IMR-90 (cell line): Measurements from ENCODE around the gene NMBR. TPM values are rescaled to one million over a fixed set of nuclear protein-coding genes. Genes with fewer than 3 reads are reported as not detected.

ENCODE experiments used
- ATAC-seq: fragments of 200-7000 bp; cut with Tn5 transposase; 2 replicates; pipeline ENCODE4 v1.9.1; 2020; ENCODE audit warnings: low read depth, mild to moderate bottlenecking, moderate library complexity
- BruUV-seq: library from RNA; stranded (reverse); fragments of 400-500 nt; replicated peaks from 2 replicates; lab custom pipeline; 2021; lab: Mats Ljungman, UMichigan
- CTCF ChIA-PET: fragments of 300-600 bp; formaldehyde crosslinking; extraction: SDS; loops from one replicate; lab custom pipeline; 2021; ENCODE audit warnings: antibody characterized with exemption; lab: Yijun Ruan, JAX
- POLR2A ChIA-PET: fragments of 300-600 bp; sonication (Branson Sonifier 250); formaldehyde crosslinking; loops from one replicate; lab custom pipeline; 2022; ENCODE audit warnings: antibody characterized with exemption; ENCODE audit not compliant: unreplicated experiment; lab: Charles Lee
- DNase-seq: peaks from one replicate; pipeline ENCODE4 v3.0.0; 2013
- H2AFZ ChIP-seq: replicated peaks from 2 replicates; pipeline ENCODE3; 2013; ENCODE audit warnings: low read length, mild to moderate bottlenecking; ENCODE audit not compliant: poor library complexity
- H2AK5ac ChIP-seq: 2 replicates; pipeline ENCODE4 v1.6.1; 2013; ENCODE audit warnings: low read depth, low read length, inconsistent platforms
- H2AK9ac ChIP-seq: replicated peaks from 2 replicates; pipeline ENCODE3; 2013; ENCODE audit warnings: mild to moderate bottlenecking, low read depth, low read length, moderate library complexity; ENCODE audit not compliant: poor library complexity
- H2BK120ac ChIP-seq: 2 replicates; pipeline ENCODE4 v1.6.1; 2013; ENCODE audit warnings: low read depth, low read length, inconsistent platforms
- H2BK15ac ChIP-seq: 3 replicates; pipeline ENCODE4 v1.6.1; 2013; ENCODE audit warnings: low read depth, low read length, inconsistent platforms
- H2BK20ac ChIP-seq: 2 replicates; pipeline ENCODE4 v1.6.1; 2013; ENCODE audit warnings: low read depth, mild to moderate bottlenecking, inconsistent platforms, low read length, moderate library complexity
- H2BK5ac ChIP-seq: 2 replicates; pipeline ENCODE4 v1.6.1; 2013; ENCODE audit warnings: mild to moderate bottlenecking, low read depth, low read length, inconsistent platforms; ENCODE audit not compliant: poor library complexity, severe bottlenecking
- H3K14ac ChIP-seq: replicated peaks from 2 replicates; pipeline ENCODE4 v1.6.1; 2013; ENCODE audit warnings: low read depth, low read length, inconsistent platforms
- H3K18ac ChIP-seq: 2 replicates; pipeline ENCODE4 v1.6.1; 2013; ENCODE audit warnings: low read depth, low read length, control low read depth
- H3K23ac ChIP-seq: 2 replicates; pipeline ENCODE4 v1.6.1; 2013; ENCODE audit warnings: low read depth, low read length, inconsistent platforms
- H3K27ac ChIP-seq: 2 replicates; pipeline ENCODE4 v1.5.1; 2013; ENCODE audit warnings: mild to moderate bottlenecking, control low read depth, low read length; ENCODE audit not compliant: insufficient read depth
- H3K27me3 ChIP-seq: 2 replicates; pipeline ENCODE4 v1.6.1; 2013; ENCODE audit warnings: low read length; ENCODE audit not compliant: control insufficient read depth, insufficient read depth
- H3K36me3 ChIP-seq: 2 replicates; pipeline ENCODE4 v1.6.1; 2013; ENCODE audit warnings: low read length, mixed read lengths; ENCODE audit not compliant: control insufficient read depth, insufficient read depth
- H3K4ac ChIP-seq: 2 replicates; pipeline ENCODE4 v1.6.1; 2013; ENCODE audit warnings: low read depth, low read length, inconsistent platforms
- H3K4me1 ChIP-seq: 2 replicates; pipeline ENCODE4 v1.6.1; 2013; ENCODE audit warnings: low read length, mixed read lengths; ENCODE audit not compliant: control insufficient read depth, insufficient read depth
- H3K4me2 ChIP-seq: 2 replicates; pipeline ENCODE4 v1.6.1; 2013; ENCODE audit warnings: low read depth, mild to moderate bottlenecking, control low read depth, low read length, moderate library complexity
- H3K4me3 ChIP-seq: 2 replicates; pipeline ENCODE4 v1.5.1; 2013; ENCODE audit warnings: low read depth, mild to moderate bottlenecking, control low read depth, low read length, moderate library complexity; ENCODE audit not compliant: insufficient read depth
- H3K56ac ChIP-seq: 2 replicates; pipeline ENCODE4 v1.6.1; 2013; ENCODE audit warnings: low read length, inconsistent platforms; ENCODE audit not compliant: insufficient read depth; ENCODE audit errors: extremely low read depth
- H3K79me1 ChIP-seq, 2 experiments: 2 replicates each; pipeline ENCODE4 v1.6.1; 2013; ENCODE audit warnings: low read length in 2 of 2, inconsistent platforms in 1 of 2, low read depth in 1 of 2
- H3K9ac ChIP-seq: 2 replicates; pipeline ENCODE4 v1.6.1; 2013; ENCODE audit warnings: low read depth, low read length, control low read depth
- H3K9me1 ChIP-seq: 2 replicates; pipeline ENCODE4 v1.6.1; 2013; ENCODE audit warnings: low read length, inconsistent platforms; ENCODE audit not compliant: insufficient read depth
- H3K9me3 ChIP-seq: 2 replicates; pipeline ENCODE4 v1.6.1; 2013; ENCODE audit warnings: low read length; ENCODE audit not compliant: control insufficient read depth, insufficient read depth
- H4K20me1 ChIP-seq: 2 replicates; pipeline ENCODE4 v1.6.1; 2013; ENCODE audit warnings: low read length, inconsistent platforms; ENCODE audit not compliant: insufficient read depth
- H4K5ac ChIP-seq: 2 replicates; pipeline ENCODE4 v1.6.1; 2013; ENCODE audit warnings: mild to moderate bottlenecking, low read depth, low read length, control low read depth
- H4K8ac ChIP-seq, 2 experiments: 2 replicates each; pipeline ENCODE4 v1.6.1; 2013; ENCODE audit warnings: low read depth in 2 of 2, low read length in 2 of 2, control low read depth in 1 of 2, inconsistent platforms in 1 of 2
- H4K91ac ChIP-seq: 2 replicates; pipeline ENCODE4 v1.6.1; 2013; ENCODE audit warnings: low read depth, low read length, inconsistent platforms; ENCODE audit not compliant: insufficient read depth
- MAFK ChIP-seq: IDR thresholded peaks from 2 replicates; pipeline ENCODE4 v1.6.1; 2012; ENCODE audit warnings: low read depth, low read length, improper control_type of control experiment
- MAZ ChIP-seq: IDR thresholded peaks from 2 replicates; pipeline ENCODE4 v1.6.1; 2012; ENCODE audit warnings: low read depth, mild to moderate bottlenecking, low read length, improper control_type of control experiment, moderate library complexity, borderline replicate concordance
- POLR2A ChIP-seq: IDR thresholded peaks from 2 replicates; pipeline ENCODE4 v1.6.1; 2012; ENCODE audit warnings: mild to moderate bottlenecking, low read depth, low read length
- RAD21 ChIP-seq: IDR thresholded peaks from 2 replicates; pipeline ENCODE4 v1.6.1; 2012; ENCODE audit warnings: low read length, improper control_type of control experiment
- WGBS, 2 experiments: methylation state at CpG; one replicate each; pipeline versions ENCODE4 v1.1.5 to v1.1.7; 2013; ENCODE audit warnings: missing lambda C conversion rate in 2 of 2; ENCODE audit not compliant: insufficient read length in 1 of 2; ENCODE audit errors: extremely low coverage in 2 of 2; 5-methylcytosine and 5-hydroxymethylcytosine counted together
- dilution Hi-C: fragments of 300-500 bp; cut with HindIII; formaldehyde crosslinking; loops from one replicate; pipeline ENCODE4 v1.14.3; 2018; ENCODE audit warnings: low sequenced_read_pairs; ENCODE audit not compliant: unreplicated experiment
- in situ Hi-C: fragments of 300-500 bp; cut with MboI; formaldehyde crosslinking; loops from 3 replicates; pipeline ENCODE4 v1.14.3; 2019; ENCODE audit warnings: low sequenced_read_pairs, inconsistent platforms, mixed read lengths
- intact Hi-C: fragments of 100-400 bp; cut with micrococcal nuclease; formaldehyde crosslinking; loops from 2 replicates; pipeline ENCODE4 v1.10.0; 2022
- polyA plus RNA-seq, 3 experiments: library from polyadenylated mRNA; depleted of rRNA; stranded (reverse); fragments of >200 nt; gene quantifications; 2 replicates each; pipeline ENCODE4 v1.2.3, GENCODE V29; 2012; ENCODE audit warnings: low replicate concordance in 1 of 3
- total RNA-seq: library from RNA; depleted of rRNA; stranded (reverse); fragments of >200 nt; gene quantifications from 2 replicates; pipeline ENCODE4 v1.2.3, GENCODE V29; 2012

Gene NMBR
- total and polyA plus RNA-seq, 2 of the 4 experiments (the other 2 are of a cell fraction): not detected

GRCh38 chr6:142121342-142121741 is 25.6 kb downstream of the NMBR start:
- Histone ChIP-seq H2BK20ac (no peak overlapping the region), H3K18ac (no peak overlapping the region), H3K27me3 (peaks cover 2% of the 10 kb centered on the region; the same call in 1 of the 2 replicates), H3K36me3 (no peaks in the 10 kb centered on the region), H2AFZ (no peak overlapping the region), H3K23ac (no peak overlapping the region), H3K4ac (no peak overlapping the region), H3K27ac (no peak overlapping the region), H3K9me3 (no peaks in the 10 kb centered on the region), H3K9me1 (no peaks in the 10 kb centered on the region), H3K4me2 (no peak overlapping the region), H2BK5ac (no peak overlapping the region), H3K14ac (no peak overlapping the region), H4K8ac (no peak overlapping the region), H2AK9ac (no peak overlapping the region), H2BK120ac (no peak overlapping the region), H4K5ac (no peak overlapping the region), H3K4me3 (no peak overlapping the region), H2AK5ac (no peak overlapping the region), H3K4me1 (no peaks in the 10 kb centered on the region), H2BK15ac (no peak overlapping the region), H3K9ac (no peak overlapping the region), H4K20me1 (no peaks in the 10 kb centered on the region), H3K79me1 (no peaks in the 10 kb centered on the region), H4K91ac (no peak overlapping the region), H3K56ac (no peak overlapping the region)
- TF ChIP-seq MAZ (no peak), MAFK (peak; percentile 70), POLR2A (no peak), RAD21 (no peak)
- BruUV-seq: no TSS peak
- ChIA-PET CTCF (interaction anchor here (0.7 to 1.7 kb wide), 2 partner anchors 8 to 36 kb away, joined by 3 to 6 read pairs; no protein-coding TSS in a partner anchor), POLR2A (no interaction called here)
- in situ Hi-C loops (no loop called here), dilution Hi-C loops (no loop called here), intact Hi-C loops (no loop called here)
- no CpG with 5 or more reads among the region's 3 CpGs for WGBS, 2 experiments
- no peak for ATAC-seq
- no peak for DNase-seq
